DND-41 (cell line): Measurements from ENCODE around the gene TMEM178B.

Experiments used
- CTCF ChIP-seq: IDR thresholded peaks from 2 replicates; pipeline ENCODE4 v1.5.1; 2012; ENCODE audit warnings: borderline replicate concordance, low read length, moderate library complexity, mild to moderate bottlenecking; ENCODE audit not compliant: poor library complexity, severe bottlenecking; ENCODE audit errors: extremely low read depth
- EZH2 ChIP-seq: IDR thresholded peaks from 3 replicates; pipeline ENCODE4 v1.6.1; 2012; ENCODE audit warnings: borderline replicate concordance, low read depth, mild to moderate bottlenecking, moderate library complexity, low read length, inconsistent platforms; ENCODE audit not compliant: severe bottlenecking

- TF ChIP-seq CTCF (no peak), EZH2 (no peak)
These were observed 79.4 kb downstream of the TMEM178B start for GRCh38 chr7:141153231-141153630.
